NOMO-1 (cell line): Measurements from ENCODE around the gene ELOVL5.
"Not testable (repeated sequence)": the region's sequence is repeated elsewhere in the genome, so short reads cannot be mapped to it uniquely, and the experiment has no call there.

Experiments
- DNase-seq, 2 experiments: peaks; one replicate each; lab custom pipeline; 2025; ENCODE audit not compliant: unreplicated experiment in 2 of 2; lab: John Stamatoyannopoulos, UW

ELOVL5 gene

DNA sequence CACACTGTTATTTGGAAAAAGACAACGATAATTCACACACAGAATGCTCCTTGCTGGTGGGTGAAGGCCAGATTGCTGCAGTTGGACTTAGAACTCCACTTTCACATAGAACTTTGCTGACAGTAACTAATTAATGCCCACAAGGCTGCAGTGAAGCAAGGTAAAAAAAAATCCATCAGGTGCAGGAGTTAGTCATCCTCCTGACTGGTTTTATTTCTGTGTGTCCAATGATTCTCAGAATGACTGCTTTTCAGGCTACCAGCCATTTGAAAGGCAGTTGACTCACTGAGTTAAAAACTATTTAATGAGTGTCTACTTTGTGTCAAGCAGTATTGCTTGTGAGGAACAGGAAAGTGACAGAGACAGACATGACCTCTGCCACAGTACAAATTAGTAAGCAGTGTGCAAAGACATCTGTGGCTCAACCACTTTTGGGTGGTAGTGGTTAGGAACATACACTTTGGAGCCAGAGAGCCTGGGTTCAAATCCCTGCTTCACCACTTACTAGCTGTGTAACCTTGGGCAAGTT is 41.9 kb downstream of the ELOVL5 start:
- no peak for DNase-seq

DNA sequence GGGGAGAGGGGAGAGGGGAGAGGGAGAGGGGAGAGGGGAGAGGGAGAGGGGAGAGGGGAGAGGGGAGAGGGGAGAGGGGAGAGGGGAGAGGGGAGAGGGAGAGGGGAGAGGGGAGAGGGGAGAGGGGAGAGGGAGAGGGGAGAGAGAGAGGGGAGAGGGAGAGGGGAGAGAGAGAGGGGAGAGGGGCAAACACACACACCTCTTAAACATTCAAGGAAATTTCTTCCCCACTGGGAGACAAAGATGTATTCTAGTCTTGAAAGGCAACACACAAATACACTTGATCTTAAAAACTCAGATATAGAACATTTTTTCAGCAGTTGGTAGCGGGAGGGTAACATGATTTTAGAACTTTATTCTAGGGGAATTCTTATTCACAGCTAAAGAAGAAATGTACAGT is 42.5 kb downstream of the ELOVL5 start:
- not testable (repeated sequence) for DNase-seq

DNA sequence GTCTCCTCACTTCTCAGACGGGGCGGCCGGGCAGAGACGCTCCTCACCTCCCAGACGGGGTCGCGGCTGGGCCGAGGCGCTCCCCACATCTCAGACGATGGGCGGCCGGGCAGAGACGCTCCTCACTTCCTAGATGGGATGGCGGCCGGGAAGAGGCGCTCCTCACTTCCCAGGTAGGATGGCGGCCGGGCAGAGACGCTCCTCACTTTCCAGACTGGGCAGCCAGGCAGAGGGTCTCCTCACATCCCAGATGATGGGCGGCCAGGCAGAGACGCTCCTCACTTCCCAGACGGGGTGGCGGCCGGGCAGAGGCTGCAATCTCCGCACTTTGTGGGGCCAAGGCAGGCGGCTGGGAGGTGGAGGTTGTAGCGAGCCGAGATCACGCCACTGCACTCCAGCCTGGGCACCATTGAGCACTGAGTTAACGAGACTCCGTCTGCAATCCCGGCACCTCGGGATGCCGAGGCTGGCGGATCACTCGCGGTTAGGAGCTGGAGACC is 43.2 kb downstream of the ELOVL5 start:
- DNase-seq = not testable (repeated sequence)

DNA sequence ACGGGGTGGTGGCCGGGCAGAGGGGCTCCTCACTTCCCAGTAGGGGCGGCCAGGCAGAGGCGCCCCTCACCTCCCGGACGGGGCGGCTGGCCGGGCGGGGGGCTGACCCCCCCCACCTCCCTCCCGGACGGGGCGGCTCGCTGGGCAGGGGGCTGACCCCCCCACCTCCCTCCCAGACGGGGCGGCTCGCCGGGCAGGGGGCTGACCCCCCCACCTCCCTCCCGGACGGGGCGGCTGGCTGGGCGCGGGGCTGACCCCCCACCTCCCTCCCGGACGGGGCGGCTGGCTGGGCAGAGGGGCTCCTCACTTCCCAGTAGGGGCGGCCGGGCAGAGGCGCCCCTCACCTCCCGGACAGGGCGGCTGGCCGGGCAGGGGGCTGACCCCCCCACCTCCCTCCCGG is 43.8 kb downstream of the ELOVL5 start:
- DNase-seq = not testable (repeated sequence)

GRCh38 chr6:53302678-53303360 is 45.9 kb downstream of the ELOVL5 start:
- DNase-seq = no peak

DNA sequence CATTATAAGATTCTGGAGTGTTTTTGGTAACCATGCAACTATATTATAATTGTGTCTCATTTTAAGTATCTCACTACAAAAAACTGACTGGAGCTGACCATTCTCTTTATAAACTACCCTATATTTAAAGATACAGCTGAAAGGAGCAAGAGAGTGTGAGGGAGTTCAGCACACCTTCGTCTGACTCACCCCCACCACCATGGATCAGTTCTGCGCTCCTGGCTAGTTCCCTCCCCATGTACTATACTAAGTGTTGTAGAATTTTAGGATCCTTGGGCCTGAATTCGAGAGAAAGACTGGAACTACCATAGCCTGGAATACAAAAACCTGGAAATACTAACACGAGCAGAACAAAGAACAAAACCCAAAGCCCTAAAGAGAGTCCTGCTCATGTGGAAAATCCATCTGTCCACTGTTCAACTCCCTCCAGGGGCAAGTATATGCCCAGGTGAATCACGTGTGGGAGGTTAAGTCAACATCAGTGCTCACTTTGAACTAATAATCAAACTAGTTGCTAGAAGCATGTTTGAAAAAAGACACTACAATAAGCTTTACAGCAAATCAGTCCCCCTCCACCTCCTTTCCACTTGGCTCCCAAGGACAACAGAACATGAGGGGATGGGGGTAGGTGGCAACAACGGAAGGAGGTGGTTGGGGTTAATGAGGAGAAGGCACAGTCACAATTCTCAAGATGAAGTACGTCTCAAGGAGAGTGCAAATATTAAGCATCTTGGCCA is 46.8 kb downstream of the ELOVL5 start:
- DNase-seq = no peak

DNA sequence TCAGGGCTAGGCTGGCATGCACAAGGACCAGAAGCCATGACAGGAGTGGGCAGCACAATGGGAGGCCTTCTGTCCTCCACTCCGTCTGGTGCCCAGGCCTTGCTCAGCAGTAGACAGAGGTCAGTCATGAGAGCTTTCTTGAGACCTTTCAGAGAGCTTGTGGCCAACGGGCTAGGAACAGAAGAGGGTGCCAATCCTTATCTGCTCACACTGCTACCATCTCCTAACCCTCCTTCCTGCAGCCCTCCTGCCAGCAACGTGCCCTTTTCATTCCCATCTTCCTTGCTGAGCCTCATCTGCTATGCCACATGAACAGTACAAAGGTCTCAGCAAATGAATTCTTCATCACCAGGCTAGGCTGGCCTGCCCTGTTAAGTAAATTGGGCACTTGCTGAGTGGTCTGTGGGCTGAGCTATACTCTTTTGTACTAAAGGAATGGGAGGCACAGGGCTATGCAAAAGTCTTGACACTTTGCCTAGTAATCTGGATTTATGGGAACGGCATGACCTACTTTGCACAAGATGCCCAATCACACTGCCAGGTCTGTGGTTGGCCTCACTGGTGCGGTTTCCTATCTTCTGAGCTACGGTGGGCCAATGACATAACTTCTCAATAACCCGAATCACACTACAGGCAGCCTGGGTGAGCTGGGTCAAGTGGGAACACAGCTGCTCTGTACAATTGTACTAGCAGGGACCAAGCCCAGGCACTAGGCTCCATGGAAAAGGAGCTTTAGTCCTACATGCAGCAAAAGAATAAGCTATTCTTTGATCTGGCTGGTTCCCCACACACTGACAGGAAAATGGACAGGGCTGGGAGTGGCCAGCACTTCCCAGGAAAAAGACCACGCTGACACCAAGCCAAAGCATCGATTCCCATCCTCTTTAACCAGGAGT is 47.8 kb downstream of the ELOVL5 start:
- DNase-seq = peak; percentile 36 to 78

DNA sequence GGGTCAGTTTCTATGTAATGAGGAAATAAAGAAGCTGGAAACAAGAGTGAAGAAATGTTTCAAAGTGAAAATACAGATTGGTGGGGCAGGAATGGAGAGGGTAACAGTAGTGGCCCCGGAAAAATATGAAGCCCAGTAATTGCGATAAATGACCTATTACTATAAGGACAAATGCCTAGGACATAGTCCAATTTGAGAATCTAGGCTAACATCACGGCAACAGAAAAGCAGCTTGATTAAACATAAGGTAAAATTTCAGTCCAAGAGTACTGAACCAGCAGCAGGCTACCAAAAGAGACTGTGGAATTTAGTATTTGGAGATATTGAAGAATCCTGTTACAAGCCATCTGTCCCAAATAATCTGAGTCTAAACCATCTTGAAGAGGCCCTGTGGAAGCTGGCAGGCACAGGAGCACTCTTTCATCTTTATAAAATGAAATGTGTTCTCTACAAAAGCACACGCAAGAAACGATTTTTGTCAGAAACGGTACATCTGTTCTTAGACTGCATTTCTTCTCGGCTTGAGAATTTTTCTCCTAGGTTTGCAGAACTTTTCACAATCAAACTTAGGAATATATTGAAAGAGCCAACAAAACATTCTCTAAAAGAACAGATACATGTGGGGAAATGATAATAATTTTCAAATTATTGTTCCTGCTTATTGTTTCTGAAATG is 49.3 kb downstream of the ELOVL5 start:
- no peak for DNase-seq

- no peak for DNase-seq
These were observed 51.7 kb downstream of the ELOVL5 start for GRCh38 chr6:53297004-53297403.

DNA sequence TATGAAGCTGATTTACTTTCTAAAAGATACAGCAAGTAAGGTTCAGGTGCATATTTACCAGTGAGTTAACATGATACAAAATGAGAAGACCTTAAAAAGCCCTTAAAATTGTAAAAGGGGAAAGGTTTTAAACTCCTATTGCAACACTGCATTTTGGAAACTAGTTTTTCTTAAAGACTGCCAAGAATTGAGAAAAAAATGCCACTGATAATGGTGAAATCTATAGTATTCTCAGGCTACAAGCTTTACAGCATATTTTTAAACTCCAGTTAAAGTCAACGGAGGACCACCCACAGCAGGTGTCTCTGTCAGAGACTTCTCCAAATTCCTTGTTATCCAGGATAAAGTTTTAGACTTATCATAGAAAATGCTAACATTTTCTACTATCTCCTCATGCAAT is 53.6 kb downstream of the ELOVL5 start:
- no peak for DNase-seq

- no peak for DNase-seq
These were observed 54.1 kb downstream of the ELOVL5 start for GRCh38 chr6:53294611-53295010.

DNA sequence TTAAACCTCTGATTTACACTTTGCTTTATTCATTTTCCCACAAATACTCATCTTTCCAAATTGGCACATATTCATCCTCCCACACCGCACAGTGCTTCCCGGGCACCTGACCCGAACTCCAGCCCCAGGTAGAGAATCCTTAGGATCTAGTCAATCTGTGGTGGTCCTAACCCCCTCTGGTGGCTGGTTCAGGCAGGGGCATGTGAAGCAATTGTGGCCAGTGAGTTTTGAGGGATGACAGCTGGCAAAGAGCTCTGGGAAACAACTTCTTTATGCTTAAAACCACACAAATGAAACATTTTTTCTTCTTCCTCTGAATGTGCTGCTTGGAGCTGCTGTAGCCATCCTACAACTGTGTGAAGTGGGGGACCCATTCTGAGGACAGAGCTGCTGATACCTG is 54.7 kb downstream of the ELOVL5 start:
- no peak for DNase-seq

GRCh38 chr6:53293691-53294090 is 55.1 kb downstream of the ELOVL5 start:
- no peak for DNase-seq

- no peak for DNase-seq
These were observed 57.9 kb downstream of the ELOVL5 start for GRCh38 chr6:53290537-53291510.

GRCh38 chr6:53287336-53288225 is 61.2 kb downstream of the ELOVL5 start:
- no peak for DNase-seq

DNA sequence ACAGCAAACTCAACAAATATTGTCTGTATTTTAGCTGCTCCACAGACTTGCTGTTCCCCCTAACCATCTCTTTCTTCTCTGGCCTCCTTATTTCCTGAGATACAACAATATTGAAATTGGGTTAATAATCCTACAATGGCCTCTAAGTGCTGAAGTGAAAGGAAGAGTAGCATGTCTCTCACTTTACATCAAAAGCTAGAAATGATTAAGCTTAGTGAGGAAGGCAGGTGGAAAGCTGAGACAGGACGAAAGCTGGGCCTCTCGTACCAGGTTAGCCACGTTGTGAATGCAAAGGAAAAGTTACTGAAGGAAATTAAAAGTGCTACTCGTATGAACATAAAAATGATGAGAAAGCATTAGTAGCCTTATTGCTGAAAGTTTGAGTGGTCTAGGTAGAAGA is 63.8 kb downstream of the ELOVL5 start:
- DNase-seq = no peak

DNA sequence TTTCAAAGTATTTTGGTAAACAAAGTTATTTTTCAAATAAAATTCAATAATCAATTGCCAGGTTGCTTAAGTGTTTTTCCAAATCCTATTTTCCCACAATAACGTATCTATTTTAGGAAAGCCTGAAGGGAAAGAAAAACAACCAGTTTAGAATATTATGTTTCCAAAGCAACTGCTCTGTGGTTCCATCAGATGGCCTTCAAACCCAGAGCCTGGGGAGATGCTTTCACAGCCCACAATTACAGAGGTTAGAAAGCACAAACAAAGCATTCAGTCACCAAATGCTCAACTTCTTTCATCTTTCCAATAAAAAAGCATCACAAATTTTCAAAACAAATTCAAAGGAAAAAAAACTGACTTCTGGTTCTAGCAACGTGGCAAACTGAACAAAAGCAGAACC is 66.0 kb downstream of the ELOVL5 start:
- no peak for DNase-seq

DNA sequence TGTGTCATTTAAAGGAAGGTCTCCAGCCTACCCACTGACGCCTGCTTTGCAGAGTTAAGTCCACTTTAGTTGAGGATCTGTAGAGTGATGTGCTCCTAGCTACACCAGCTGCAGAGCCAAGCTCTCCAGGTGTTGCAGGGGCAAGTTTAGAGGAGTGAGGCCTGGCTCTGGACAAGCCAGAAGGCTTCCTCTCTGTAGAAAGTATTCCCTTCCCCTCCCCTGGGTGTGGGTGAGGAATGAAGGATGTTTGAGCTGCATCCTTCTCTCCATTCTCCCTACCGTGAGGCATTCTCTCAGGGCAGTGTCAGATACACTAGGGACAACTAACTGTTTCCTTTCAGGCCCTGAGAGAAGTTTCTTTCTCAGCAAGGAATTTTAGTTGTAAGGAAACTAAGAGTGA is 66.5 kb downstream of the ELOVL5 start:
- DNase-seq = no peak
